OCI-LY3 (cell line): Measurements from ENCODE around the gene MACF1.

Experiments used
- H2AFZ ChIP-seq: fragments of 200-600, 300-600 bp; shearing (Covaris generic); 2 replicates; pipeline ENCODE4 v1.6.0; 2014; ENCODE audit warnings: antibody characterized with exemption, low read depth, low read length
- H3K27ac ChIP-seq: fragments of 200-600, 300-600 bp; sonication (generic); 2 replicates; pipeline ENCODE4 v1.5.1; 2014; ENCODE audit warnings: mild to moderate bottlenecking, low read length, moderate library complexity, mixed read lengths
- H3K27me3 ChIP-seq: fragments of 200-600, 300-600 bp; sonication (generic); 2 replicates; pipeline ENCODE4 v1.6.1; 2014; ENCODE audit warnings: low read depth, low read length, mixed read lengths
- H3K36me3 ChIP-seq: fragments of 200-600, 300-600 bp; sonication (generic); replicated peaks from 2 replicates; pipeline ENCODE3; 2014; ENCODE audit warnings: low read depth, low read length, mixed read lengths
- H3K4me1 ChIP-seq: fragments of 300-600, 200-600 bp; sonication (generic); 2 replicates; pipeline ENCODE4 v1.6.1; 2014; ENCODE audit warnings: low read length, mixed read lengths
- H3K4me2 ChIP-seq: fragments of 200-600, 300-600 bp; sonication (generic); 2 replicates; pipeline ENCODE4 v1.6.1; 2014; ENCODE audit warnings: low read length, mixed read lengths
- H3K4me3 ChIP-seq: fragments of 300-600, 200-600 bp; sonication (generic); 2 replicates; pipeline ENCODE4 v1.5.1; 2014; ENCODE audit warnings: antibody characterized with exemption, mild to moderate bottlenecking, low read length, moderate library complexity
- H3K79me2 ChIP-seq: fragments of 300-600, 200-600 bp; shearing (Covaris generic); 2 replicates; pipeline ENCODE4 v1.6.1; 2014; ENCODE audit warnings: mild to moderate bottlenecking, low read length, mixed read lengths
- H3K9ac ChIP-seq: fragments of 300-600, 200-600 bp; shearing (Covaris generic); 2 replicates; pipeline ENCODE4 v1.6.0; 2014; ENCODE audit warnings: mild to moderate bottlenecking, low read length, moderate library complexity
- H3K9me3 ChIP-seq: fragments of 200-600, 300-600 bp; shearing (Covaris generic); 2 replicates; pipeline ENCODE4 v1.6.1; 2014; ENCODE audit warnings: low read length, mixed read lengths; ENCODE audit not compliant: insufficient read depth
- H4K20me1 ChIP-seq: fragments of 200-600, 300-600 bp; sonication (generic); 2 replicates; pipeline ENCODE4 v1.6.1; 2016; ENCODE audit warnings: low read length, mixed read lengths; ENCODE audit not compliant: insufficient read depth
- EZH2phosphoT487 ChIP-seq: fragments of 200-600 bp; shearing (Covaris generic); IDR thresholded peaks from 2 replicates; pipeline ENCODE4 v1.6.1; 2018; ENCODE audit warnings: antibody characterized with exemption, mixed run types, low read depth
- TF ChIP-seq, protein P1 (sequence below): fragments of 200-600, 300-600 bp; sonication (generic); IDR thresholded peaks from 2 replicates; pipeline ENCODE4 v1.5.1; 2014; ENCODE audit warnings: antibody characterized with exemption, low read length, low read depth

The MACF1 gene

GRCh38 chr1:39212499-39212898 lies 8.0 kb downstream of the MACF1 start:
- no peak overlapping the region for H3K9ac ChIP-seq
- TF ChIP-seq, protein P1, sequence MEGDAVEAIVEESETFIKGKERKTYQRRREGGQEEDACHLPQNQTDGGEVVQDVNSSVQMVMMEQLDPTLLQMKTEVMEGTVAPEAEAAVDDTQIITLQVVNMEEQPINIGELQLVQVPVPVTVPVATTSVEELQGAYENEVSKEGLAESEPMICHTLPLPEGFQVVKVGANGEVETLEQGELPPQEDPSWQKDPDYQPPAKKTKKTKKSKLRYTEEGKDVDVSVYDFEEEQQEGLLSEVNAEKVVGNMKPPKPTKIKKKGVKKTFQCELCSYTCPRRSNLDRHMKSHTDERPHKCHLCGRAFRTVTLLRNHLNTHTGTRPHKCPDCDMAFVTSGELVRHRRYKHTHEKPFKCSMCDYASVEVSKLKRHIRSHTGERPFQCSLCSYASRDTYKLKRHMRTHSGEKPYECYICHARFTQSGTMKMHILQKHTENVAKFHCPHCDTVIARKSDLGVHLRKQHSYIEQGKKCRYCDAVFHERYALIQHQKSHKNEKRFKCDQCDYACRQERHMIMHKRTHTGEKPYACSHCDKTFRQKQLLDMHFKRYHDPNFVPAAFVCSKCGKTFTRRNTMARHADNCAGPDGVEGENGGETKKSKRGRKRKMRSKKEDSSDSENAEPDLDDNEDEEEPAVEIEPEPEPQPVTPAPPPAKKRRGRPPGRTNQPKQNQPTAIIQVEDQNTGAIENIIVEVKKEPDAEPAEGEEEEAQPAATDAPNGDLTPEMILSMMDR, result no peak
- no peak for TF ChIP-seq EZH2phosphoT487
- peaks cover 4% of the 10 kb centered on the region; the same call in 1 of the 2 replicates for H4K20me1 ChIP-seq
- no peaks in the 10 kb centered on the region for H3K36me3 ChIP-seq
- H3K27me3 ChIP-seq, result no peaks in the 10 kb centered on the region
- H3K9me3 ChIP-seq, result no peaks in the 10 kb centered on the region
- no peak overlapping the region for H3K4me3 ChIP-seq
- peaks cover 16% of the 10 kb centered on the region for H3K4me1 ChIP-seq
- no peak overlapping the region for H3K27ac ChIP-seq
- no peak overlapping the region for H2AFZ ChIP-seq
- H3K79me2 ChIP-seq, result peaks cover 10% of the 10 kb centered on the region
- no peak overlapping the region for H3K4me2 ChIP-seq

DNA sequence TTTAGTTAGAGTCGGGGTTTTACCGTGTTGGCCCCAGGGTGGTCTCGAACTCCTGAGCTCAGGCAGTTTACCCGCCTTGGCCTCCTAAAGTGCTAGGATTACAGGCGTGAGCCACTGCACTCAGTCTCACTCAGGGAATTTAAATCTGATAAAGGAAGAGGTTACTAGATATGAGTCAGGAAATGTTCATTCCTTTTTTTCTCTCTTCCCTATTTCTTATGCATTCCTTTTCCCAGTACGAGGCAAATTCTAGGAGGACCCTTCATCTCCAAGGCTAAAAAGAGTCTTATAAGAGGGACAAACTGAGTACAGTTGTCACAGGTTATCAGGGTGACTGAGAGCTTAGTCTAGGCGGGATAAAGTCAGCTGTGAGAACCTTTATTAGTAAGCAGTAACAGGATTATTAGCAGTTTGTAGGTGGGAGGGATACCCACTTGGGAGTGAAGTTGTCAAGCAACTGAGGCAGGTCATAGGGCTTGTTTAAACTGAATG lies 9.1 kb downstream of the MACF1 start:
- Histone ChIP-seq H2AFZ (no peak overlapping the region), H3K27me3 (no peaks in the 10 kb centered on the region), H3K27ac (no peak overlapping the region), H3K79me2 (peaks cover 10% of the 10 kb centered on the region), H3K4me1 (peaks cover 16% of the 10 kb centered on the region), H3K4me3 (no peak overlapping the region), H3K36me3 (no peaks in the 10 kb centered on the region), H3K9ac (no peak overlapping the region), H3K9me3 (no peaks in the 10 kb centered on the region), H3K4me2 (no peak overlapping the region), H4K20me1 (peaks cover 4% of the 10 kb centered on the region; the same call in 1 of the 2 replicates)
- TF ChIP-seq, protein P1, result no peak
- no peak for TF ChIP-seq EZH2phosphoT487

GRCh38 chr1:39214021-39214713 lies 9.7 kb downstream of the MACF1 start:
- Histone ChIP-seq H3K4me1 (peaks cover 16% of the 10 kb centered on the region), H3K36me3 (no peaks in the 10 kb centered on the region), H3K9me3 (no peaks in the 10 kb centered on the region), H2AFZ (no peak overlapping the region), H4K20me1 (peaks cover 4% of the 10 kb centered on the region; the same call in 1 of the 2 replicates), H3K27me3 (no peaks in the 10 kb centered on the region), H3K4me3 (no peak overlapping the region), H3K27ac (no peak overlapping the region), H3K79me2 (peaks cover 10% of the 10 kb centered on the region), H3K4me2 (no peak overlapping the region), H3K9ac (no peak overlapping the region)
- TF ChIP-seq, protein P1, result no peak
- no peak for TF ChIP-seq EZH2phosphoT487

DNA sequence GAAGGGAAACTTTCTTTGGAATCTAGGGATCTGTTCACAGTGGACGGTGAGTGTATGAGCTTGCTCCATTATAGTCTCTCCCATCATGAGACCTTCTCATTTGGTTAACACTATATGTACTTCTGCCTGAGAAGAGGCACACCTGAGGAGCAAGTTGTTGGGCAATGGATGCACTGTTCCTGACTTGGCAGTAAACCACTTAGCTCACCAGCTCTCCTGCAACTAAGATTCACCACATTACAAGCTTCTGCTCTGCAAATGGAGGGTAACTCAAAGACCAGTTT lies 10.2 kb downstream of the MACF1 start:
- H3K9ac ChIP-seq, result no peak overlapping the region
- H3K27ac ChIP-seq, result no peak overlapping the region
- H3K4me1 ChIP-seq, result peaks cover 16% of the 10 kb centered on the region
- H4K20me1 ChIP-seq, result peaks cover 4% of the 10 kb centered on the region; the same call in 1 of the 2 replicates
- no peaks in the 10 kb centered on the region for H3K9me3 ChIP-seq
- no peaks in the 10 kb centered on the region for H3K27me3 ChIP-seq
- no peaks in the 10 kb centered on the region for H3K36me3 ChIP-seq
- H3K4me2 ChIP-seq, result peak overlapping the region; percentile 48; the same call in 1 of the 2 replicates
- H3K4me3 ChIP-seq, result no peak overlapping the region
- no peak overlapping the region for H2AFZ ChIP-seq
- no peak for TF ChIP-seq EZH2phosphoT487
- TF ChIP-seq, protein P1, result no peak
- H3K79me2 ChIP-seq, result peaks cover 10% of the 10 kb centered on the region
